GM18867 (cell line): ENCODE data around the gene CEP131.
"Not testable (repeated sequence)": the region's sequence is repeated elsewhere in the genome, so short reads cannot be mapped to it uniquely, and the experiment has no call there.

Experiments used
- ATAC-seq: cut with Tn5 transposase; IDR thresholded peaks from one replicate; pipeline ENCODE4 v1.9.1; 2021; ENCODE audit warnings: mild to moderate bottlenecking, moderate library complexity; ENCODE audit not compliant: unreplicated experiment

CEP131 gene

DNA sequence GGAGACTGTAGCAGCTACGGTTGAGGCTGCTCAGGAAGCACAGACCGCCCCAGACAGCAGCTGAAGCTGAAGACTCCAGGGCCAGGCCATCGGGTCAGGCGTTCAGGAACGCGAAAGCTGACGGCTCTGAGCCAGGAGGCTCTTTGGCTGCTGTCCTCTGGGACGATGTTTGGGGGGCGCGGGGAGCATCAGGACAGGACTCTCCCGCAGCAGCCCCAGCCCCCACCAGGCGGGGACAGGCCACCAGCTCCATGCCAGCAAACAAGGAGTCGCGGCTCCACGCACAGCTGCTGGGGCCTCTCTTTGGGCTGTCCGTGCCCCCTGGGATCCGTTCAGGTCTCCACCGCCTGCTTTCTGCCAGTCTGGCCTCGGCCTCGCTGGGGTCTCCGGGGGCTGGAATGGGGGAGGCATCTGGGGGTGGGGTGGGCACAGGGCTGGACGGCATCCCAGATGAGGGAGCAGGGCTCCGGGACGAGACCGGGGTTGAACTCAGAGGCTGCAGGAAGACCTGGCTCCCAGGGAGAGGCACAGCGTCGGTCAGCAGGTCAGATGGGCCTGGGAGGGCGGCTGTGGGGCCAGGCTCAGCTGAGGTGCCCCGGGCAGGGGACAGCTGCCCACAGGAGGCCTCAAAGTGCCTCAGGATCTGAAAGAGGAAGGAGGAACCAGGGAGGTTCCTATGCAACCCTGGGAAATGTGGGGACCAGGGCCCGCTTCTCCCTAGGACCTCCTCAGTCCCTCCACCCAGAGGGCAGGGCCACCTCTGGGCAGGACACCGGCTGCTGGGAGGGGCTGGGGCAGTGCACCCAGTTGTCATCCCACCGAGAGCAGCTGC, 6.3 kb upstream of the CEP131 start:
- ATAC-seq, result no peak

- ATAC-seq, result no peak
Observed at GRCh38 chr17:81228420-81228819, 5.7 kb upstream of the CEP131 start.

DNA sequence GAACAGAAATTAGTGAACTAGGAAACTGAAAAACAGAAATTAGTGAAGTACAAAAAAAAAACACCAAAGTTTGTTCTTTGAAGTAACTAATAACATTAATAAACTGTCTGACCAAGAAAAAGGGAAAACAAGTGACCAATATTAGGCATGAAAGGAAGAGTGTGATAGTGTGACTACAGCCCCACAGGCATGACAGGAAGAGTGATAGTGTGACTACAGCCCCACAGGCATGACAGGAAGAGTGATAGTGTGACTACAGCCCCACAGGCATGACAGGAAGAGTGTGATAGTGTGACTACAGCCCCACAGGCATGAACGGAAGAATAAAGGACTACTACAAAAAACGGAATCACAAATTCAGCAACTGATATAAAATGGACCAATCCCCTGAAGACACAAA, 4.9 kb upstream of the CEP131 start:
- ATAC-seq, result not testable (repeated sequence)

DNA sequence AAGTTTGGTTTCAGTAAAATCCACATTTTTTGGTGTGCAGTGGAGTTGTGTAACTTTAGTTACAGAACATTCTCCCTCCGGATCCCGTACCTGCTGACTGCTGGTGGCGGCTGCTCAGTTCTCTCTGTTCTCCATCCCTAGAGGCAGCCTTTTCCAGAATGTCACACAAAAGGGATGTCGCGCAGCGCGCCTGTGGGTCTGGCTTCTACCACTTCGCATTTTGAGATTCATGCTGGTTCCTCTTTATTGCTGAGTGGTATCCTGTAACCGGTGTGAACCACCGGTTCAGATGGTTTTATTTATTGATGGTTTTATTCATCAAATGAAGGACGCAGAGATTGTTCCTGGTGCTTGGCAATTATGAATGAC, 981 bp upstream of the CEP131 start:
- ATAC-seq, result no peak

DNA sequence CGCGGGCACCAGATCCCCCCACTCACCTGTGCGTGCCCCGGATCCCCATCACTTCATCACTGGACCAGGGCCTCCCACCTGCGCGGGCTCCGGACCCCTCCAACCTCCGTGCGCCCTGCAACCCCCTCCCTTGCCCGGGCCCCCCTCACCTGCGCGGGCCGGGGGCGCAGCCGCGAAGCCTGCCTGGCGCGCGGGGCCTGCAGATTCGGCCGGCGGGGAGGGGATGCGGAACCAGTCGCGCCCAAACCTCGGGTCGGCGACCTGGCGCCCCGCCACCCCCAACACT, 202 bp downstream of the CEP131 start:
- ATAC-seq, result no peak

GRCh38 chr17:81221842-81222619, 734 bp downstream of the CEP131 start:
- ATAC-seq, result no peak

DNA sequence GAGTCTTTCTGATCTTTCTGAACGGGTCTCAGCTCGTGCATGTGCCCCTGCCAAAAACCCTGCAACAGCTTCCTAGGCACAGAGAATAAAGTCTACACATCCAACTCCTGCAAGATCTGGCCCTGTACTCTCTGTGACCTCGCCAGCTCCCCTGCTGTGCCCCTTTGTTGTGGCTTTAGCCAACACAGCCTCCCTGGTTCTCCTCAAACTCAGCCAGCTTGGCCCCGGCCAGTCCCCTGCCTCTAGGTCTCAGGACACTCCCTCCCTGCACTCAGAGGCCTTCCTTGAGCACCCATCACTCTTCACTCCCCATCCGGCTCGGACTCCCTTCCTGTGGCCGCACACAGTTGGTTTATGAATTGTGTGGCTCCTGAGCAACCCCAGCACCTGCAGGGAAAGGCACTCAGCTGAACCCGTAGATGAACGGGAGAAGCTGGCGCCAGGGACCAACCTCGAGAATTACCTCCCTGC, 1.4 kb downstream of the CEP131 start:
- no peak for ATAC-seq

GRCh38 chr17:81219476-81220180, 3.1 kb downstream of the CEP131 start:
- ATAC-seq, result no peak

DNA sequence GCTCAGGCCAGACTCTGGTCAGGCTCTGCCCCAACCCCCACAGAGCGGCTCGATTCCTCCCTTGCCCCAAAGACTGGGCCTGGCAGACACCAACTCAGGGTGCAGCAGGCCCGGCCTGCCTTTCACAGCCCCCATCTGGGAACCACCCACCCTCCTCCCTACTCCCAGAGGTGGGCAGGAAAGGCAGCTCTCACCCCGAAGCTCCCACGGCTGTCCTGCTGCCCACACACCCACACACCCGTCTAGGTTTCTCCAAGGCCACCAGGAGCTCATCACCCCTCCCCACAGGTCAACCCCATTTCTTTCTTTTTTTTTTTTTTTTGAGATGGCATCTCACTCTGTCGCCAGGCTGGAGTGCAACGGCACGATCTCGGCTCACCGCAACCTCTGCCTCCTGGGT, 3.8 kb downstream of the CEP131 start:
- no peak for ATAC-seq

GRCh38 chr17:81218459-81218858, 4.3 kb downstream of the CEP131 start:
- ATAC-seq, result no peak

- no peak for ATAC-seq
Observed at GRCh38 chr17:81217491-81217890, 5.3 kb downstream of the CEP131 start.

- ATAC-seq, result no peak
Observed at GRCh38 chr17:81213978-81214377, 8.8 kb downstream of the CEP131 start.

DNA sequence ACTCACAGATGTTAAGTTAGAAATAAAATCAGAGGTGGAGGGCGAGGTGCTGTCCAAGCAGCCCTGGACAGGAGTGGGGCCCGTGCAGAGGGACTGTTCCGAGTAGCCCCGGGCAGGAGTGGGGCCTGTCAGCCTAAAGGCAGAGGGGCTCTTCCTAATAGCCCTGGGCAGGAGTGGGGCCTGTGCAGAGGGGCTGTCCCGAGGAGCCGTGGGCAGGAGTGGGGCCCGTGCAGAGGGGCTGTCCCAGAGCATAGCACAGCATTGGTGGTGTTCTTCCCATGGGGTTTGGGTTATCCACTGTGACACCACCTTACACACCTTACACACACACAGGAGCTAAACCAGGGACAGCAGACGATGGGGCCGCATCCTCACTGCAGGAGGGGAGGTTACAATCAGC, 10.4 kb downstream of the CEP131 start:
- no peak for ATAC-seq

DNA sequence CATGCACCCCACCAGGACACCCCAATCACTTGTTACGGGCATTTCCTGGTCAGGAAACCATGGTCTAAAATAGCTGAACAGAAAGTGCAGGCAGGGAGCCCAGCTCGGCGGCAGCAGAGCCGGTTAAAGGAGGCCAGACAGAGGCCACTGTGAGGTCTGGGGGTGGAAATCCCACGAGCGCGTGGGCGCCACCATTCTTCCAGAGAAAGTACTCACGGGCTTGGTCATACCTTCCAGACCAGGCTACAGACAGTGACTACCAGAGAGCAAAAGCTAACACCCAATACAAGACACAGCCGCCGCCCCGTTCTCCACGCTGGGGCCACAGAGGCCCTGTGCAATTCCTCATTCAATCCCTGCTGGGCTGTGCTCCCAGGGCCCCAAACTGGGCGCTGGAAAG, 11.9 kb downstream of the CEP131 start:
- ATAC-seq, result no peak

GRCh38 chr17:81210466-81210865, 12.3 kb downstream of the CEP131 start:
- ATAC-seq, result no peak

- no peak for ATAC-seq
Observed at GRCh38 chr17:81209141-81209540, 13.6 kb downstream of the CEP131 start.

DNA sequence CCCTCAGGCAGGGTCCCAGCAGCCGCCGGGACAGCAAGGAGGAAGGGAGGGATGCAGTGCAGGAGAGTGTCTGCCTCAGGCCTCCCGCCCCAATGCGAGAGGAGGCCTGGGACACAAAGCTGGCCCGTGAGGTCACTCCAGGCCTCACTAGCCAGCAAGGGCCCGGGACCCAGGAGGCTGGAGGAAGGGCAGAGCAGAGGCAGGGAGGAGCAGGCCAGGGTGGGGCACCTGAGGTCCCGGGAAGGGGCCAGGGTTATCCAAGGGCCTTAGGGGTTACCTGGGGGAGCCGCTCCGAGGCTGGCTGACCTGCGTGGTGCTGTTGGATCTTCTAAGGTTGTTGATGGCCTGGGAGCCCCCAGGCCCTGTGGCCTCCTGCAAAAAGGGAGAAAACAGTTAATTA, 14.1 kb downstream of the CEP131 start:
- no peak for ATAC-seq

- ATAC-seq, result no peak
Observed at GRCh38 chr17:81207610-81208581, 14.9 kb downstream of the CEP131 start.

- no peak for ATAC-seq
Observed at GRCh38 chr17:81206657-81207056, 16.1 kb downstream of the CEP131 start.

DNA sequence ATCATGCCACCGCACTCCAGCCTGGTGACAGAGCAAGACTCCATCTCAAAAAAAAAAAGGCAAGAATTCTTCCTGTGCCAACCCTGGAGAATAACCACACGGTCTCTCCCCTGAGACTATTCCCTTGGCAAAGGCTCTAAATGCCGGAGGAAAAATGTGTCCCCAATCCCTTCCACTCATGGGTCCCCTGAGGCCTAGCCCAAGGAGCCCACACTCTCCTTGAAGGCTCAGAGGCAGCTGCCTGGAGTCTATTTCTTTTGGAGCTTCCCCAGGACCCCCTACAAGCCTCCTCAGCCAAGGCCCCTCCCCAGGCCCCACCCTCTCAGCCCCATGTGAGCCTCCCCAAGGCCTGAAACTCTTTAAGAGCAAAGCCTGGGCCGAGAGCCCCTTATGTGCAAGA, 16.6 kb downstream of the CEP131 start:
- no peak for ATAC-seq

DNA sequence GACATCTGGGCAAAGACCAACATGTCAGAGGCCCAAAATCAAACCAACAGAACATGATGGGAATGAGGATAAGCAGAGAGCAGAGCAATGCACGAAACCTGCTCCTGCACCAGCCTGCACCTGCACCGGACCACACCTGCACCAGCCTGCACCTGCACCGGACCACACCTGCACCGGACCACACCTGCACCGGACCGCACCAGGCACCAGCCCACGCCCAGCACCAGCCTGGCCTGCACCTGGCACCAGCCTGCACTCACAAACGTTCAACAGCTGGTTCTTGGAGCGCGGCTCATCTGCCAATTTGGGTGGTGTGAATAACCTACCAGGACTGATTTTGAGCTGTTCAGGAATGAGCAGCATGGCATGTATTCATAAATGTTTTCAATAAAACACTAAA, 18.2 kb downstream of the CEP131 start:
- ATAC-seq, result no peak
